ENCODE data around the gene ACIN1. TPM values are rescaled to one million over a fixed set of nuclear protein-coding genes. Genes with fewer than 3 reads are reported as not detected.

ACIN1 gene
- total and polyA plus RNA-seq, 2 of the 13 experiments (the other 11 are each of a cell fraction or from before 2014, with no cell fraction given), result 165 to 183 TPM

- no peak for TF ChIP-seq CBFB (CRISPR knock-in tag; IDR thresholded peaks at IDR 0.05)
- no peak for TF ChIP-seq SKIL (CRISPR knock-in tag; IDR thresholded peaks at IDR 0.05; ENCODE audit: borderline replicate concordance)
- no peak; the same call in 1 of the 2 replicates for TF ChIP-seq ZXDC (CRISPR knock-in tag; IDR thresholded peaks at IDR 0.05)
- TF ChIP-seq NR2C2 (CRISPR knock-in tag; IDR thresholded peaks at IDR 0.05; ENCODE audit: borderline replicate concordance), result no peak
- TF ChIP-seq ZNF768 (CRISPR knock-in tag; IDR thresholded peaks at IDR 0.05), result no peak
- TF ChIP-seq DPF2 (CRISPR knock-in tag; IDR thresholded peaks at IDR 0.05; ENCODE audit: borderline replicate concordance, low read depth), result 0 out of 2 replicates have a peak, but pooled peaks have one; percentile 41
- 0 out of 2 replicates have a peak, but pooled peaks have one; percentile 36 for TF ChIP-seq RELA (CRISPR knock-in tag; IDR thresholded peaks at IDR 0.05)
- no peak for TF ChIP-seq ZNF33A (CRISPR knock-in tag; IDR thresholded peaks at IDR 0.05; ENCODE audit: borderline replicate concordance)
- TF ChIP-seq ZBTB7A (CRISPR knock-in tag; IDR thresholded peaks at IDR 0.05), result no peak
- no peak for TF ChIP-seq ZKSCAN8 (CRISPR knock-in tag; IDR thresholded peaks at IDR 0.05; ENCODE audit: borderline replicate concordance)
- no peak for TF ChIP-seq ZNF703 (CRISPR knock-in tag; IDR thresholded peaks at IDR 0.05; ENCODE audit: borderline replicate concordance)
- no peak for TF ChIP-seq SMAD3 (CRISPR knock-in tag; IDR thresholded peaks at IDR 0.05)
- no peak for TF ChIP-seq NR2F1 (CRISPR knock-in tag; IDR thresholded peaks at IDR 0.05)
- TF ChIP-seq SIX4 (CRISPR knock-in tag; IDR thresholded peaks at IDR 0.05), result no peak
- no peak for TF ChIP-seq YEATS4 (CRISPR knock-in tag; IDR thresholded peaks at IDR 0.05; ENCODE audit: borderline replicate concordance)
- no peak for TF ChIP-seq ZNF503 (CRISPR knock-in tag; IDR thresholded peaks at IDR 0.05)
- no peak for TF ChIP-seq ETV6 (CRISPR knock-in tag; conservative IDR thresholded peaks at IDR 0.05)
Observed at GRCh38 chr14:23033251-23033727, 61.6 kb downstream of the ACIN1 start (continued).

Data from HepG2 (cell line).